ENCODE measurements around the gene RASAL3. TPM values are rescaled to one million over a fixed set of nuclear protein-coding genes. Genes with fewer than 3 reads are reported as not detected.

RASAL3 gene
- total RNA-seq, 1 donor from 2014 or later, result 0.14 TPM

GRCh38 chr19:15404097-15404779, 60.1 kb downstream of the RASAL3 start:
- Mint-ChIP-seq H3K36me3 (ENCODE audit: low read depth, unreplicated experiment) (peaks cover 5% of the 10 kb centered on the region), H3K4me3 (ENCODE audit: unreplicated experiment) (no peak overlapping the region), H3K27me3 (ENCODE audit: low read depth, unreplicated experiment) (no peaks in the 10 kb centered on the region), H3K27ac (ENCODE audit: unreplicated experiment) (no peak overlapping the region), H3K4me1 (ENCODE audit: low read depth, unreplicated experiment) (peaks cover 14% of the 10 kb centered on the region), H3K9me3 (ENCODE audit: unreplicated experiment) (no peaks in the 10 kb centered on the region)
- Histone ChIP-seq H3K4me2 (ENCODE audit: low read length) (no peak overlapping the region), H3K4me3 (ENCODE audit: insufficient read depth, low read depth, low read length) (no peak overlapping the region), H3K4me1 (ENCODE audit: insufficient read depth, low read length) (no peaks in the 10 kb centered on the region), H4K20me1 (ENCODE audit: insufficient read depth, low read length) (peaks cover 96% of the 10 kb centered on the region), H2AFZ (ENCODE audit: low read depth, low read length) (no peak overlapping the region), H3K27me3 (ENCODE audit: insufficient read depth, low read length) (no peaks in the 10 kb centered on the region), H3K9ac (ENCODE audit: low read length) (no peak overlapping the region), H3K9me3 (ENCODE audit: insufficient read depth, low read depth, low read length) (no peaks in the 10 kb centered on the region), H3K36me3 (ENCODE audit: insufficient read depth, low read length) (peaks cover 10% of the 10 kb centered on the region), H3K79me2 (ENCODE audit: insufficient read depth, low read length) (peaks cover 93% of the 10 kb centered on the region), H3K27ac (ENCODE audit: low read depth, low read length) (peak overlapping the region; percentile 9)
- FAIRE-seq, result no peak
- DNase-seq (ENCODE audit: low read depth), result no peak
- TF ChIP-seq, protein P1, sequence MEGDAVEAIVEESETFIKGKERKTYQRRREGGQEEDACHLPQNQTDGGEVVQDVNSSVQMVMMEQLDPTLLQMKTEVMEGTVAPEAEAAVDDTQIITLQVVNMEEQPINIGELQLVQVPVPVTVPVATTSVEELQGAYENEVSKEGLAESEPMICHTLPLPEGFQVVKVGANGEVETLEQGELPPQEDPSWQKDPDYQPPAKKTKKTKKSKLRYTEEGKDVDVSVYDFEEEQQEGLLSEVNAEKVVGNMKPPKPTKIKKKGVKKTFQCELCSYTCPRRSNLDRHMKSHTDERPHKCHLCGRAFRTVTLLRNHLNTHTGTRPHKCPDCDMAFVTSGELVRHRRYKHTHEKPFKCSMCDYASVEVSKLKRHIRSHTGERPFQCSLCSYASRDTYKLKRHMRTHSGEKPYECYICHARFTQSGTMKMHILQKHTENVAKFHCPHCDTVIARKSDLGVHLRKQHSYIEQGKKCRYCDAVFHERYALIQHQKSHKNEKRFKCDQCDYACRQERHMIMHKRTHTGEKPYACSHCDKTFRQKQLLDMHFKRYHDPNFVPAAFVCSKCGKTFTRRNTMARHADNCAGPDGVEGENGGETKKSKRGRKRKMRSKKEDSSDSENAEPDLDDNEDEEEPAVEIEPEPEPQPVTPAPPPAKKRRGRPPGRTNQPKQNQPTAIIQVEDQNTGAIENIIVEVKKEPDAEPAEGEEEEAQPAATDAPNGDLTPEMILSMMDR (IDR thresholded peaks at IDR 0.05; ENCODE audit: insufficient read depth, low read depth, low read length), result no peak
- no peak for TF ChIP-seq EZH2 (IDR thresholded peaks at IDR 0.05; ENCODE audit: insufficient read depth, low read length)

- H3K36me3 ChIP-seq (ENCODE audit: insufficient read depth, low read length), result peaks cover 9% of the 10 kb centered on the region
- H3K27me3 ChIP-seq (ENCODE audit: insufficient read depth, low read length), result no peaks in the 10 kb centered on the region
- H3K4me1 Mint-ChIP-seq (ENCODE audit: low read depth, unreplicated experiment), result peaks cover 14% of the 10 kb centered on the region
- H3K9ac ChIP-seq (ENCODE audit: low read length), result no peak overlapping the region
- TF ChIP-seq, protein P1 (IDR thresholded peaks at IDR 0.05; ENCODE audit: insufficient read depth, low read depth, low read length), result no peak
- TF ChIP-seq EZH2 (IDR thresholded peaks at IDR 0.05; ENCODE audit: insufficient read depth, low read length), result no peak
- FAIRE-seq (no peak), DNase-seq (ENCODE audit: low read depth) (no peak)
- no peak overlapping the region for H3K4me2 ChIP-seq (ENCODE audit: low read length)
- no peaks in the 10 kb centered on the region for H3K9me3 ChIP-seq (ENCODE audit: insufficient read depth, low read depth, low read length)
- H3K27ac ChIP-seq (ENCODE audit: low read depth, low read length), result no peak overlapping the region
- H4K20me1 ChIP-seq (ENCODE audit: insufficient read depth, low read length), result peaks cover 88% of the 10 kb centered on the region
- no peak overlapping the region for H2AFZ ChIP-seq (ENCODE audit: low read depth, low read length)
- H3K36me3 Mint-ChIP-seq (ENCODE audit: low read depth, unreplicated experiment), result peaks cover 4% of the 10 kb centered on the region
- H3K4me1 ChIP-seq (ENCODE audit: insufficient read depth, low read length), result no peaks in the 10 kb centered on the region
- no peak overlapping the region for H3K4me3 Mint-ChIP-seq (ENCODE audit: unreplicated experiment)
- no peak overlapping the region for H3K4me3 ChIP-seq (ENCODE audit: insufficient read depth, low read depth, low read length)
- no peaks in the 10 kb centered on the region for H3K27me3 Mint-ChIP-seq (ENCODE audit: low read depth, unreplicated experiment)
- no peaks in the 10 kb centered on the region for H3K9me3 Mint-ChIP-seq (ENCODE audit: unreplicated experiment)
- no peak overlapping the region for H3K27ac Mint-ChIP-seq (ENCODE audit: unreplicated experiment)
- peaks cover 82% of the 10 kb centered on the region for H3K79me2 ChIP-seq (ENCODE audit: insufficient read depth, low read length)
These were observed 61.2 kb downstream of the RASAL3 start for GRCh38 chr19:15403151-15403531.
